HL-60 (cell line): ENCODE data around the gene TIFAB.

Experiments used
- CTCF ChIP-seq: IDR thresholded peaks from one replicate; pipeline ENCODE4 v1.5.1; 2011; ENCODE audit warnings: low read length, control low read depth, inconsistent platforms; ENCODE audit not compliant: insufficient read depth
- GABPA ChIP-seq: IDR thresholded peaks from 2 replicates; pipeline ENCODE4 v1.6.1; 2012; ENCODE audit warnings: low read depth
- POLR2AphosphoS5 ChIP-seq: IDR thresholded peaks from 2 replicates; pipeline ENCODE4 v1.6.1; 2012; ENCODE audit warnings: low read depth
- SPI1 ChIP-seq: IDR thresholded peaks from 2 replicates; pipeline ENCODE4 v1.6.1; 2012; ENCODE audit warnings: low read depth, mild to moderate bottlenecking, borderline replicate concordance

- TF ChIP-seq CTCF = no peak
- TF ChIP-seq POLR2AphosphoS5 = no peak
- no peak for TF ChIP-seq GABPA
- TF ChIP-seq SPI1 = no peak
These were observed 5.5 kb downstream of the TIFAB start for GRCh38 chr5:135446615-135447014.
